Activated gamma-delta T cell treated with anti-CD3 and anti-CD28 coated beads, Interleukin-2, amount 50 U/mL, for 16 hours (primary cell): Measurements from ENCODE around the gene NTSR2.

Experiments used
- DNase-seq: peaks from one replicate; pipeline ENCODE4 v3.0.0-alpha.2; 2020; ENCODE audit warnings: low read depth

NTSR2 gene, protein sequence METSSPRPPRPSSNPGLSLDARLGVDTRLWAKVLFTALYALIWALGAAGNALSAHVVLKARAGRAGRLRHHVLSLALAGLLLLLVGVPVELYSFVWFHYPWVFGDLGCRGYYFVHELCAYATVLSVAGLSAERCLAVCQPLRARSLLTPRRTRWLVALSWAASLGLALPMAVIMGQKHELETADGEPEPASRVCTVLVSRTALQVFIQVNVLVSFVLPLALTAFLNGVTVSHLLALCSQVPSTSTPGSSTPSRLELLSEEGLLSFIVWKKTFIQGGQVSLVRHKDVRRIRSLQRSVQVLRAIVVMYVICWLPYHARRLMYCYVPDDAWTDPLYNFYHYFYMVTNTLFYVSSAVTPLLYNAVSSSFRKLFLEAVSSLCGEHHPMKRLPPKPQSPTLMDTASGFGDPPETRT

DNA sequence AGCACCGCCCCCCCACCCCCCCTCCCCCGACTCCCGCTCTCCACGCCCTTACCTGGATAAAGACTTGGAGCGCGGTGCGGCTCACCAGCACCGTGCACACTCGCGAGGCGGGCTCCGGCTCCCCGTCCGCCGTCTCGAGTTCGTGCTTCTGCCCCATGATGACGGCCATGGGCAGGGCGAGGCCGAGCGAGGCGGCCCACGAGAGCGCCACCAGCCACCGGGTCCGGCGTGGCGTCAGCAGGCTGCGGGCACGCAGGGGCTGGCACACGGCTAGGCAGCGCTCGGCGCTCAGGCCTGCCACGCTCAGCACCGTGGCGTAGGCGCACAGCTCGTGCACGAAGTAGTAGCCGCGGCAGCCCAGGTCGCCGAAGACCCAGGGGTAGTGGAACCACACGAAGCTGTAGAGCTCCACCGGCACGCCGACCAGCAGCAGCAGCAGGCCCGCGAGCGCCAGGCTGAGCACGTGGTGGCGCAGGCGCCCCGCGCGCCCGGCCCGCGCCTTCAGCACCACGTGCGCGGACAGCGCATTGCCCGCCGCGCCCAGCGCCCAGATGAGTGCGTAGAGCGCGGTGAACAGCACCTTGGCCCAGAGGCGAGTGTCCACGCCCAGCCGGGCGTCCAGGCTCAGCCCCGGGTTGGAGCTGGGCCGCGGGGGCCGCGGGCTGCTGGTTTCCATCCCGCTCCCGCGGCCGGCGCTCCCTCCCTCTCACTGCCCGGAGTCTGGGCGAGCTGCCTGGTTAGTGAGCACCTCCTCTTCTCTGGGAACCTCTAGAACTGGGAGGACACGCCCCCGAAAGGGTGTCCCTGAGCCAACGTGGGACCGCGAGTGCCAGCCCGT is at the start of gene NTSR2:
Gene NTSR2, minus strand, starts transcription at position 742 of the 838 bp plus-strand sequence. Its CDS starts 66 bp downstream, at position 676.
- no peak for DNase-seq

DNA sequence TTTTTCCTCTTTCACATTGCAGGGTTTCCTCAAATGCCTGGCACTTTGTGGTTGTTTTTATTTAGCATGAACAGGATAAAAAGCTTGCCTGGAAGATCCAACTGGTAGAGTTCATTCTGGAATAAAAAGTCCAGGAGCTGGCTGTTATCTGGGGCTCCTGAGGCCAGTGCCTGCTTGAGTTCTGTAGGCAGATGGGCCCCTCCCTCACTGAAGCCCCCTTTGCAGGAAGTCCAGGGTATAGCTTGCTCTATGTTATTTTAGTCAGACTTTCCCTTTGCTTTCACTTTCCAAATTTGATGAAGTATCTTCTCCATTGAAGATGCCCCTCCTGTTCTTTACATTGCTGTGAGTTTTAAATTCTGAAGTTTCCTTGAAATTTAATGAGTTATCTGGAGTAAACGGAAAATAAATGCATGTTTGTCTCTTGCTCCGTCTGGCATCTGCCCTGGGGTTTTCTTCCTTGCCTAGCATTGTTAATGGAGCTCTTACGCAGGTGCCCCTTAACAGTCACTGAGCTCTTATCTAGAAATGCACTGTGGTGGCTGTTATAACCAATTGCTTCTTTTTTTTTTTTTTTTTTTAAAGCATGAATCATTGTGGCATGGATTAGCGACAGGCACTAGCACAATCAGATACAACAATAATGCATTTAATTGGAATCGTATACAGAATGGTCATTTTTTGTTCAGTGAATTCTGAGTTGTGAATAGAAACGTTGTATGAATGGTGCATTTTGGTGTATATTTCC is 49.4 kb upstream of the NTSR2 start:
- DNase-seq: no peak

DNA sequence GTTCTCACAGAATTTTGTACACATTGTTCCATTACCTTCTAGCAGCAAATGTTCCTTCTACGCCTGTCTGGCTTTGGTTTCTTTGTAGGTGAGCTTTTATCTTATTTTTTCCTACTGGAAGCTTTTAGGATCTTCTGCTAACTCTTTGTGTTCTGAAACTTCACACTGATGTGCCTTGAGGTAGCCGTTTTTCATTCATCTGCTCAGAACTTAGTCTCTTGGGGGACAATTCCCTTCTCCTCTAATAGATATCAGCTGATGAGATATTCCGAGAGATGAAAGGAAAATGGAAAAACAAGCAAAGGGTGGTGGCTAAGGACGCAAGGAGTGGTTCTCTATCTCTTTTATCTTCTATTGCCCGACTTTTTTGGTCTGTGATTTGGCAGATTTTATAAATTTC is 48.6 kb upstream of the NTSR2 start:
- DNase-seq: no peak

DNA sequence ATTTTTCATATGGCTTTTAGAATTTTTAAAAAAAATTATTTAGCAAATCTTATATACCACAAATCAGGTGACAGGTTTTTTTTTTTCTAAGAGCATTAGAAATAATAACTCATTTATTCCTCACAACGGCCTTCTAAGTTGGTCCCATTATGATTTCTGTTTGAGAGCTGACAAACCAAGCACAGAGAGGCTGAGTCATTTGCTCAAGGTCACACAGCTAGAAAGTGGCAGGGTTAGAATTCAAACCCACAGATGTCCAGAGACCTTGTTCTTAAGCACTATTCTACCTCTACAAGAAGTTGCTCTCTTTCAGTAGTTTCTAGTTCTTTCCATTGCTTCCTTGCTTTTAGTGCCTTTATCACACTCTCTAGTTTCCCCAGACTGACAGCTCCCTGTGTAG is 47.6 kb upstream of the NTSR2 start:
- DNase-seq: no peak

DNA sequence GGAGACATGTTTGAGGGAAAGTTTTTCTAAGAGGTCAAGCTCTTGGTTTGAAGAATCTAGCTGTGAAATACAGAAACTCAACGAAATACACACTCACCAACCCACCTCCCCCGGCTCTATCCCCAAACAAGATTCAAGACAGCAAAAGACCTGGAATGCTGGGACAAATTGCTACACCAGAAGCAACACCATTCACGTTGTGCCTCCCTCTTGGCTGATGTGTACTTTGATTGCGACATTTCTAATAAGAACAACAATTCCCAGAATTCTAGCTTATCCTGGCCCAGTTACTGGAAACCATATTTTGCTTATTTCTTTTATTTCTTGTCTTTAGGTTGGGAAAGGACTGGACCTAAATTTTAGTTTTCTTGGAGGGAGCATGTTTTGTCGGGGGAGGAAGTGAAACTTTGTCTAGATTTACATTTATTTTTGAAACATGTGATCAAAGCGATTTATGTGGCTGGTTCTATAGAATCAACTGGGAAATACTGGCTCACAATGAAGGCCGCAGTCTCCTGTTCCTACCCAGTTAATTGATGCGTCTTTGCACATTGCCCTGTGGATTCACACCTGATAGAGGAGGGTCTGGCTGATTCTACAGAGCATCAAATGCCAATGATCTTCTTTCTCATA is 46.8 kb upstream of the NTSR2 start:
- no peak for DNase-seq

DNA sequence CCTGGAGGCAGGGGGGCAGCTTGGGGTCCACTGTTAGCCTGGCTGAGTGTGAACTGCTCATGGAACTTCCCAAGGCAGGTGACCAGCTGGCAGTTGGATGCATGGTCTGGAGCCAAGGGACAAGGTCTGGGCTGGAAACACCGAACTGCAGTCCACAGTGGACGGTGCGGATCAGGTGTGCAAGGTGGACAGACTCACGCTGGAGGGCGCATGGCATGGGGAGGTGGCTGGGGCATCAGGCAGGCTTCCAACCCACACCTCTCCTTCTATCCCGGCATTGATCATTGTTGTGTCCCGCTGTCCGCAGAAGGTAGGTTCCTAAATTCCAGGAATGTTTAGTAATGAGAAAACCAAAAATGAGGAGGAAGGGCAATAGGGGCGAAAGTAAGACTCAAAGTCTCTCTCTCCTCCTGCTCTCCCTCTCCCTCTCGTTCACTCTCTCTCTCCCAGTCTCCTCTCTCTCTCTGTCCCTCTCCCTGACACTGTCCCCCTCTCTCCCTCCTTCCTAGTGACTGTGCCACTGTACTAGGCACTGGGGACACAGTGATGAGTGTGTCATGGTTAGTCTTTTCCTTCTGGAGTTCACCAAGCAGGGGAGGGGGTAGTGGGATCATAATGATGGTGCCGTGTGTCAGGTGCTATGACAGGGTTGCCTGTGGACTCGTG is 46.1 kb upstream of the NTSR2 start:
- no peak for DNase-seq

DNA sequence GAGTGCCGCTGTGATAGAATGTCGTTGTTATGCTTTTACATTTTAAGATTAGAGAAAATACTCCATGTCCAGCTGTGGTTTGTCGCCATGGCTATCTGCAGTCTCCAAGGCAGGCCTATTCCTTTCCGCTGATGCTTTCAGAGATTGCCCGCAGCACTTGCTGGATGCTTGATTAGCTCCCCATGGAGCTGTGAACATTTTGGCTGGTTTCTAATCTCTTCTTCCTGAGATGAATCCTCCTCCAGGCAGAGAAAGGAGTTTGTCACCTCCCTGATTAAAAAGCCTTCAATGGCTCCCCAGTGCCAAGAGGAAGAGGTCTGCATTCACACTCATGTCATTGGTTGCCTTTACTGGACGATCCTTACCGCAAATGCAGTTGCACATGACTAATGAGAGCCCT is 43.8 kb upstream of the NTSR2 start:
- no peak for DNase-seq

DNA sequence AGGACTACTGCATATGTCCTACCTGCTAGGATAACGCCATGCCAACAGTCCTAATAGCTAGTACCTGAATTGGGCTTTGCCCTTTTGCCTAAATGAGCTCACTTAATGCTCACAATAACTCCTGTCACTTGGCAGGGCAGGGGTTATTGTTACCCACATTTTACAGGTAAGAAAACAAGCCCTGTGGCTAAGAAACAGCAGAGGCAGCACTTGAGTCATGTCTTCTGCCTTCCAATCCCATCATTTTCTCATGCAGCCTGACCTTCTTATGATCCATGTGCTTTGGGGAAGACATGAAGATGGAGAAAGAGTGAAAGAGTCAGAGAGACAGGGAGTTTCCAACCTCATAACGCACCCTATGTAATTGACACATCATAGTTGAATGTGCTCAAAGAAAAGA is 42.9 kb upstream of the NTSR2 start:
- no peak for DNase-seq

DNA sequence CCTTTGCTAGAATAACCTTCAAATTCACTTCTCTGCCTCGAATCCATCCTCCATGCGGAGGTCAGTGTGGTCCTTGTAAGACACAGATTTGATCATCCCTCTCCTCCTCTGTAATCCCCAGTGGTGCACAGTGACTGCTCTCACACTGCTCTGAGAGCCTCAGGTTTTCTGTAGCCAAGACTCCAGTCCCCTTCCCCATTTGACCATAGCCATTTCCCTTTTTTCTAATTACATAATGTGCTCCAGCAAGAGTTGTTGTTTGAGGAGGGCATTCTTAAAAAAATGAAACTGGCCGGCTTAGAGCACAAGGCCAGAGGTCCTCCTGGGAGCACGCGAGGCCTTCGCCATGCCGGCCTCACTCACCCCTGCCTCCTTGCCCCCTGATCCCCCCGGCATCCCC is 41.8 kb upstream of the NTSR2 start:
- no peak for DNase-seq

DNA sequence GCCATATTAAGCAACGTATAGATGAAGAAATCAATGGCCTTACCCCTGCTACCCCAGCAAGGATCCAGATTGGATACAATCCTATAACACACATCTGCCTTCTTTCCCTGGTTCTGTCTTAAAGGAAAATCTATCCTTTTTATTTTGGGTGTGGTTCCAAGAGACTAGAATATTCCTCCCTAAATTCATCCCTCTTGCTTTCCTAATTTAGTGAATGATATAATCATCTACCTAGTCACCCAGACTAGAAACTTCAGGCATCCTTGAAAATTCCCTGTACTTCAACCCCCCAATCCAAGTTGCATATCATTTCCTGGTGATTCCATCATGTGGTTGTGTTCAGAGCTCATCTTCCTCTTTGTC is 41.3 kb upstream of the NTSR2 start:
- no peak for DNase-seq

DNA sequence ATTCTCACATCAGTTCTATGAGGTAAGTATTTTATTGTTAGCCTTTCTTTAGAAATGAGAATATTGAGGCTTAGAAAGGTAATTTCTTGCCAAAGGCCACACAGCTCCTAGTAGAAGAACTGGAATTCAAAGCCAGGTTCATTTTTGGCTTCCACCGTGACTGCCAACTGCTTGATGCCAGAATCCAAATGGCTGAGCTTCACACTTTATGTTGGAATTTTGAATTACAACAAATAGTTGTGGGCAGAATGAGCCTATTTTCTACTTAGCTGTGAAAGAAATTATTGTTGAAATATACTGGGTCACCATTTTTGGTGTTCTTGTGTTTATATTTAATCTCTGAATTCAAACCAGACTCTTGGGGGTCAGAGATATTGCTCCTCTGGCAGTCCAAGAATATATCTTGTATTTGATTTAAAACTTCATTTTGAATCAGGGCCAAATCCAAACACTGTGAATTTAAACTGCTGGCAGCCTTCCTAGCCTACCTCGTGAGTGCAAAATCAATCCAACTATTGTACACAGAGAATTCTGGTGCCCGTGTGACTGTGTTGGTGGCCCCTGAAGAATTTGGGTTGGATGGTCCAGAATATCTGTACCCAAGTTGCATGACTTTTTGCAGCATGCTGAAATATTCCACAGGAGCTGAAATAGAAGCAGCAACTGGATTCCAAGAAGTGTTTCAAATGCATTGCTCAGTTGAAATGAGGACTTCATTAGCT is 40.8 kb upstream of the NTSR2 start:
- no peak for DNase-seq

DNA sequence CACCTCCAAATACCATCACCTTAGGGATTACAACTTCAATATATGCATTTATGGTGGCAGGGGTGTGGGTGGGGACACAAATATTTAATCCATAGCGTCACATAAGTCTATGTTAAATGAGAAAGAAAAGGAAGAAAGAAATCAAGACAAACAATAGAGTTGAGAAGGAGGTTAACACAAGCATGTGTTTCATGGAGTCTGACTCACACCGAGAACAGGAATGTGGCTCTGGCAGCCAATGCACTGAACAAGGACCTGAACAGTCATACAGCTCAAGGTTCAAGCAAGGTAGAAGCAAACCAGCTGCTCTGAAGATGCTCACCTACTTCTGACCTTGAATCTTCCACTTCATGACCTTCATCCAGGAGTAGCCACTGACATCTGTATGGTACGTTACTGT is 40.2 kb upstream of the NTSR2 start:
- DNase-seq: no peak

DNA sequence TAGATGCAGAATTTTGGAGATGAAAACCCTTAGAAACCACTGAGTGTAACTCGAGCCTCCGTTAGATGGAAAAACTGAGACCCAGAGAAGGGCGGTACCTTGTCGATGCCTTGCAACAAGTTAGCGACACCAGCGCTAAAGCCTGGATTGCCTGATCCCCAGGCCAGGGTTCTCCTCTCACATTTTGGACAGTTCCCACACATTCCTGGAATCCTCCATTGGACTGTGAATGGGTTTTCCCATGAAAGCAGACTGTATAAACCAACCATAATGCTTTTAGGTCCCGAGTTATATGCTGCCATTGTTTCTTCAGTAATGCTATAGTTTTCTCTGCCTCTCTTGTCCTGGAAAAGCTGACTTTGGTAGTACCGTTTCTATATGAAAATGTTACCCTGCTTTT is 39.3 kb upstream of the NTSR2 start:
- no peak for DNase-seq

DNA sequence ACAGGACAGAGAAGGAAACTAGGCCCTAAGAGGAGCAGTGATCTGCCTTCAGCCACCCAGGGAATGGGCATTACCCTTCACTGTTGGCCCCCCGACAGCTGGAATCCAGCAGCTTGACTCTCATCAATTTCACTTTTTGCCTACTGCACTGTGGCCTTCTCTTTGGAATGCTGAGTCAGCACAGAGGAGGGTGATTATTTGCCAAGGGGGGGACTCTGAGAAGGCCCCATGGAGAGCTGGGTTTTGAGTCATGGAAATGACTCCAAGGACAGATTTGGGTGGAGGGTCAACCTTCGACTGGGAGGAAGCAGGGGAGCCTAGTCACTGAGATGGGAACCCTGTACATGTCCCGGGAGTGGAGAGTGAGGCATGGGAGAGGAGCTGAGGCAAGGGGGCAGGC is 38.1 kb upstream of the NTSR2 start:
- no peak for DNase-seq

DNA sequence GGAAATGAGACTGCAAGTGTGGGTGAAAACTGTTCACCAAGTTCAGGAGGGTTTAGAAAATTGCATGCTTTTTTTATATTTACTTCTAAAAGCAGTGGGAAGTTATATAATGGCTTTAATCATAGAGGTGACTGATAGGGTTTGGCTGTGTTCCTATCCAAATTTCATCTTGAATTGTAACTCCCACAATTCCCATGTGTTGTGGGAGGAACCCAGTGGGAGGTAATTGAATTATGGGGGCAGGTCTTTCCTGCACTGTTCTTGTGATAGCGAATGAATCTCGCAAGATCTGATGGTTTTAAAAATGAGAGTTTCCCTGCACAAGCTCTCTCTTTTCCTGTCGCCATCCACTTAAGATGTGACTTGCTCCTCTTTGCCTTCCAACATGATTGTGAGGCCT is 35.7 kb upstream of the NTSR2 start:
- DNase-seq: no peak

DNA sequence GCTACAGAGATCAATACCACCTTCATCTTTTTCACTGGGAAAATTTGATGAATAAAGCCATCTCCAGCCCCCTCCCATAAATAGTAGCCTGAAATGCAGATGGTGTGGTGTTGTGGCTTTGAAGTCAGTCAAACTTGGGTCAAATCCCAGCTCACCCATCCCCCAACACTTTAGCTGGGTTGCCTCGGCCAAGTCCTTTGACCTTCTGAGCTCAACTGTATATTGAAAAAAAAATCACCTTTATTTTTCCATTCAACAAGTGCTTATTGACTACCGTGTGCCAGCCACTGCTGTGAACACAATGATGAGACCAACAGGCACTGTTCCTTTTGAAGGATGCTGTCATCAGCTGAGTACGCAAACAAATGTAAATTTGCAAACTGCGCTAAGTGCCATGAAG is 35.1 kb upstream of the NTSR2 start:
- DNase-seq: no peak

DNA sequence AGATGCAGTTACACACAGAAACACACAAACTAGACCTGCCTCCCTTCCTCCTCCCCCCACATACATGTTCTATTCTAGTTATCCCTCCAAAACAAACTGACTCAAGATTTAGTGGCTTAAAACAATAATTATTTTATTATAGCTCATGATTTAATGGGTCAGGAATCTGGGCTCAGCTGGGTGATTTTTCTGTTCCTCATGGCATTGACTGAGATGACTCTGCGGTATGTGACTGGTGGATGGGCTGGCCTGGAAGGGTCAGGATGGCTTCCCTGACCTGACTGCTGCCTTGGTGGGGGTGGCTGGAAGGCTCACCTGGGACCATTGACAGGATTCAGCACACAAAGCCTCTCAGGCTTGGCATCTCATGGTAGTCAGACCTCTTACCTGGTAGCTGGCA is 33.7 kb upstream of the NTSR2 start:
- DNase-seq: no peak

DNA sequence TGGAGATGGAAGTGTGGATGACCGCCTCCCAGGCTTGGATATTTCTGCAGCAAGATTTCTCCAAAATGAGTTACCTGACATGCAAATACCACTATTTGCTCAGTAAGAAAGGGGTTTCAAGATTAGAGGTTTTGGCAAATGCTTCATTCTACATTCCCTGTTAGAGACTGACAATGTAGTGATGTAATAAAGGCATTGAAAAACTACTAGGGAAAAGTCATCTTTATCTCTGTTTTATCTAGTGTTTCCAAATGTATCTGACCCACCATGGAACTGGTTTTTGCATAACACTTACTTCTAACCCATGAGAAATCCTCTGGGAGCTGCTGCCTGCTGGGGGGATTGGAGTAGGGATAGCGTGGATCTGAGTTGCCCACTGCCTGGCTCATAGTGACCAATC is 33.0 kb upstream of the NTSR2 start:
- no peak for DNase-seq

DNA sequence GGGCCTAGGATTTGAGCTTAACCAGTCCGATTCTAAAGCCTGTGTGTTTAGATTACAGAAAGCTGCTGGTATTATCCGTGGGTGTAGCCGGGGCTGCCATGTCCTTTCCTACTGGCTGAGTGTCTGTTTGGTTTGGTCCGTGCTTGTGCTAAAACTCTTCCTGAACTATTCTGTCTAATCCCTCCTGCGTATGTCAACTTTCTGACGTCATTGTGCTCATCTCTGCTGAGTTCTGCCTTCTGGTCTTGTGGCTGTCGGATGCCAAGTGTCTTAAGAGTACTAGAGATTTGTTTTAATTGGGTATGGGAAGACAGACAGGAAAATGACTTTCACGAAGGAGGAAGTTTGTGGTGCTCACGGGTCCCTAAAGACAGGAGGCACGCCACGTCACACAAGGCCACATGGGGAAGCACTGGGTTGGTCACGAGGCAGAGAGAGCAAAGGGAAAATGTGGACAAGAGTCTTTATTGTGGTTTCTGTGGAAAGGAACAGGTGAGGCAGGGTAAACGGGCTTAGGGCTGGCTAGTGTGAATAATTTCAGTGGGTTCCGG is 31.8 kb upstream of the NTSR2 start:
- no peak for DNase-seq

DNA sequence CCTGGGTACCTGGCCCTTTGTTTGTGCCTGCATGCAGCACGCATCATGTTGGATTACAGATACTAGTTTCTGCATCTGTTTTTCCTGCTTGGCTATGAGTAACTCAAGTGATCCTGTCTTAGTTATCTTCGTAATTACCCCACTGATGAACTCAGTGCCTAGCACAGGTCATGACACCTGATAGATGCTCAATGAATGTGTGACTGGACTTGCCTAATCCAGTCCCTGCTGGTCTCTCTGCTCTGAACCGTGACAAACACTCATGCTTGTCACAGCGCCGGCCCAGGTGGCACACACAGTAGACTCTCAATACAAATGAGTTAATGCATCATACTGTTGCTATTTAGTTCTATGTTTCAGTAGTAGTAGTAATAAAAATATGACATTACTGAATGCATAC is 31.2 kb upstream of the NTSR2 start:
- DNase-seq: no peak
